Cortex of kidney (tissue), 1 donor: ENCODE measurements around the gene XPO4.
A peak's percentile ranks its signal among the peaks of the same experiment; 100 is the strongest.
"Not testable (repeated sequence)": the region's sequence is repeated elsewhere in the genome, so short reads cannot be mapped to it uniquely, and the experiment has no call there.

Experiments used
- DNase-seq: peaks from one replicate; lab custom pipeline; 2025; lab: John Stamatoyannopoulos, UW

XPO4 gene

GRCh38 chr13:20787180-20787579 is 115.4 kb downstream of the XPO4 start:
- no peak for DNase-seq

- DNase-seq = no peak
Measured at GRCh38 chr13:20782116-20782708, 120.3 kb downstream of the XPO4 start.

DNA sequence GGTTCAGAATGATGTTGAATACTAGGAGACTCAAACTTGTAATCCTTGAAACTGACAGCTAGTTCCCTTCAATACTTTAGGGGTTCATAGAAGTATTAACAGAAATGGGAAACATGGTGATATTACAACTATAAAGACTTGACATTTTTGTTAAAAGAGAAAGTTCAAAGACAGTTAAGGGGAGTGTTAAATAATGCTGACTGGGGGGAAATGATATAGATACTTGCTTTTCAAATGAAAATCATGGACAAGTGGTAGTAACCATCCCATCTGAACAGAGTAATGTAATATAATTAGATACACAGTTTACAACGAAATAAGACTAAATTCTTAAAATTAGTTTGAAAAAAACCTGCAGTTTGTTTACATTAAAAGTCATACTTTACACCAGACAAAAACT is 122.2 kb downstream of the XPO4 start:
- no peak for DNase-seq

- DNase-seq = no peak
Measured at GRCh38 chr13:20779405-20779804, 123.1 kb downstream of the XPO4 start.

GRCh38 chr13:20778311-20778710 is 124.2 kb downstream of the XPO4 start:
- DNase-seq = no peak

DNA sequence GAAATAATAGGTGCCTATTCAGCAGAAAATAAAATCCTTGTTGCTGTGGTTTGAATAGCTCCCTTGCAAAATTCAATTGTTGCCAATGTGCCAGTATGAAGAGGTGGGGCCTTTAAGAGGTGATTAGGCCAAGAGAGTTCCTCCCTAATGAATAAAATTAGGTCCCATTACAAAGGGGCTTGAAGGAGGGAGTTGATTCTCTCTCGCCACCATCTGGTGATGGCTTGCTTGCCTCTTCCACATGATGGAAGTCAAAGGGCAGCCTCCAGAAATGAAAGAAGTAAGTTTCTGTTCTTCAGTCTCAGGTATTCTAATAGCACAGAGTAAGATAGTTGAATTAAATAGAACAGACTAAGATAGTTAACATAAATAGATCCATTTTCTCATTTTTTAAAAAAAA is 125.8 kb downstream of the XPO4 start:
- DNase-seq = no peak

DNA sequence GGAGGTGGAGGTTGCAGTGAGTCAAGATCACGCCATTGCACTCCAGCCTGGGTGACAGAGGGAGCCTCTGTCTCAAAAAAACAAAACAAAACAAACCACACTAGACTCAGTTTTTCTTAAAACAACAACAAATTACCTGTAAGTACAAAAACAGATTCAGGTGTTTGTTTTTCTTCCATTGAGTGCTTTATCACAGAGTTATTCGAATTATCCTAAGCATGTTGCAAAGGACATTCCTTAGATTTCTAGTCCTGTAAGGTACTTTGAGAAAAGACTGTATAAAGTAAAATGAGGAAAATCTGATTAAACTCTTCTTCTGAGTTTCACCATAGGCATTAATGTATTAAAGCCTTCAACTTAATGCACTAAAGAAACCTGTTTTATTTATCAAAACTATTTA is 126.6 kb downstream of the XPO4 start:
- no peak for DNase-seq

GRCh38 chr13:20774746-20775145 is 127.8 kb downstream of the XPO4 start:
- no peak for DNase-seq

DNA sequence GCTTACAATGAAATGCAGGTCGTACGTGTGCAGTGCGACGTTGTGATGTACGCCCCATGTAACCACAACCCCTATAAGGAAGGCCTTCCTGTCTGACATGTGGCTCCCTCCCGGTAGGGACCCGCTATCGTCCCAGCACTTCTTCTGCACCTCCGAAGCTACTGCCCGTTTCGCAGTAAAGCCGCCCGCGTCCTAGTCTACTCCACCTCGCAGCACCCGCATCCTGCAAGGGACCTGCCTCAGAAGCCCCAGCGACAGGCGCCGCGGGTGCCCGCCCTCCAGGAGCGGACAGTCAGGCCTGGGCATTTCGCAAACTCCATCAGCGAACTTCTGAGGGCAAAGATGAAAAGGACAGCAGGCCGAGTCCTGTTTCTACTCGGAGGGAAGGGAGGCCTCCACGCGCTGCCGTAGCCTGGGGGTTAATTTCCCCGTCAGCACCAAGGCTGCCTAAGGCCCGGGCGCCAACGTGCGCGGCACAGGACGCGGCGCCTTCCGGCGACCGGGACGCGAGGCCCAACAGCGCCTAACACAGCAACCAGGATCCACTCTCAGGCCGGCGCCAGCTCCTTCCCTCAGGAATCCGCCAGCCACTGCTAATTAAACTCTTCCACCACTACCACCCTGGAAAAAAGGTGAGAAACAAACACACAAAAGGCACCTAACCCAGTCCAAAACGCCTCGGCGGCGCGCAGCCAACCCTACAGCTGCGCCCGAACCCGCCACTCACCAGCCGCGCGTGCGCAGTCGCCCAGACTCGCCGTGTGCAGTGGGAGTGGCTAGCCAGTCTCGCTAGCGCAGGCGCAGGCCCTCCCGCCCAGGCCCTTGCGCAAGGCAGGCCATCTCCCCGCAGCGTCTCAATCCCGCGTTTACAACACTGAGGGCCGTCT is 129.1 kb downstream of the XPO4 start, which contains the start of gene EEF1AKMT1:
TSS of gene EEF1AKMT1 (minus strand) at position 768 of the 887 bp plus-strand sequence. CDS start 16,363 bp downstream, outside the sequence.
- peak; percentile 26 for DNase-seq

DNA sequence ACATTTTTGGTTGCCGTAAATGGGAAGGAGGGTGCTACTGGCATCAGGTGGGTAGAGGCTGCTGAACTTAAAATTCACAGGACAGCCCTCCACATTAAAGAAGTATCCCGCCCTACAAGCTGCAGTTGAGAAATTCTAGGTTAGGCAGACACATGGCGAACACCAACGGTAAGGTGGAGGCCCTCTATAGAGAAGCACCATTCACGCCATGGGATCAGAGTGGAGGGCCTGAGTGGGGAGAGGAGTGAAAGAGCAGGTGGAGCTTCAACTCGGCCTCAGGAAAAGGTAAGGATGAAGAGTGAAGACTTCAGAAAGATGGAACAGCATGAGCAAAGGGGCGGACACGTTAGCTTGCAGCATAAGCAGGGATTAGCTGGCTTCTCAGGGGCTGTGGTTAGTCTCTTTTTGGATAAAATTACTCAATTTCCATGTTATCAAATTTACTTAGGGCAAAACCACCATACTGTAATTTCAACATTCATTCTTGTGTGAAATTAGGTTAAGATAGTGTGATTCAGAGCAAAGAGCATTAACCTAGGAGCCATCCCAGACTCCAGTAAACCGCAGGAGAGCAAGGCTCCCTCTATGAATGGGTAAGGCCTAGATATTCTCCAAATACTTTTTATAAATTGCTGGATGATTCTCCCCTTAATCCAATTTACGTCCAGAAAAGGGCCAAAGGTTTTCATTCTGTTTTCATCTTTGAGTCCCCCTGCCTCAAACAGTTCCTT is 130.0 kb downstream of the XPO4 start:
- no peak for DNase-seq

- no peak for DNase-seq
Measured at GRCh38 chr13:20769834-20770233, 132.7 kb downstream of the XPO4 start.

GRCh38 chr13:20769091-20769490 is 133.5 kb downstream of the XPO4 start:
- no peak for DNase-seq

DNA sequence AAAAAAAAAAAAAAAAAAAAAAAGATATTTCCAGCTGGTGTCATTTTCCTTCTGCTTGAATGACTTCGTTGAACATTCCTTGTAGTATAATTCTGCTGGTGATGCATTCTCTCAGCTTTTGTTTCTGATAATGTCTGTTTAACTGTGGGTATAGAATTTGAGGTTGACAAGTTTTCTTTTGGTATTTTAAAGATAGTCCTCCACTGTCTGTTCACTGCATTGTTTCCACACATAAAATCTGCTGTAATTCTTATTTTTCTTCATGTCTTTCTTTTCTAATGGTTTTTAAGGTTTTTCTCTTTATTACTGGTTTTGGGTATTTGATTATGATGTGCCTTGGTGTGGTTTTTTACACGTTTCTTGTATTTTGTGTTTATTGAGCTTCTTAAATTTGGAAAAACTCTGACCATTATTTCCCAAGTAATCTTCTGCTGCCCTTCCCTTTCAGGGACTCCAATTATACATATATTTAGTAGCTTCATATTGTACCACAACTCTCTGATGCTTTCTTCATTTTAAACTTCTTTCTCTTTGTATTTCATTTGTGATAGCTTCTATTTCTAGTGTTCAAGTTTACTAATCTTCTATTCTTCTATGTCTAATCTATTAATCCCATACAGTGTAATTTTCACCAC is 135.1 kb downstream of the XPO4 start:
- DNase-seq = no peak

DNA sequence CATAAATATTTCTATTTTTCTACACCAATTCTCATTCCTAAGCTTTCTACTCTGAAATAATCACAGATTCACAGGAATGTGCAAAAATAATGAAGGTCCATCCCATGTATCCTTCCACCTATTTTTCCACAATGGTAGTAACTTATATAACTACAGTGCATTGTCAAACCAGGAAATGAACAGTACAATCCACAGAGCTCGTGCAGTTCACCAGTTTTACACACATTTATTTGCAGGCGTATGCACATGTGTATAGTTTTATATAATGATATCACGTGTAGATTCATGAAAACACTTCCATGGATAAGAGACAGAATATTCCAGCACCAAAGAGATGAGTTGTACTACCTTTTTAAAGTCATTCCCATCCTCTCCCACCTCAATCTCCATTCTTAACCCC is 141.7 kb downstream of the XPO4 start:
- DNase-seq = no peak

GRCh38 chr13:20754009-20754408 is 148.5 kb downstream of the XPO4 start:
- no peak for DNase-seq

DNA sequence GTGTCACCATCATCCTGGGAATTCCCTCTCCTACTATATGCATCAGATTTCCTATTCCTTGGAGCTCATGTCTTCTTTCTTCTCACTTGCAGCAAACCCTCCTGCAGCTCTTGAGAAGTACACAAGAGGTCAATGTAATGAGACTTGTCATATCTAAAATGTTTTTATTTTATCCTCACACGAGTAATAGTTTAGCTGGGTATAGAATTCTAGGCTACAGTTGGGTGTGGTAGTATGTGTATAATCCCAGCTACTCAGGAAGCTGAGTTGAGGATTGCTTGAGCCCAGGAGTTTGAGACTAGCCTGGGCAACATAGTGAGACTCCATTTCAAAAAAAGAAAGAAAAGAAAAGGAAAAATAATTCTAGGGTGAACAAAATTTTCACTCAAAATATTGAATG is 153.2 kb downstream of the XPO4 start:
- DNase-seq = no peak

DNA sequence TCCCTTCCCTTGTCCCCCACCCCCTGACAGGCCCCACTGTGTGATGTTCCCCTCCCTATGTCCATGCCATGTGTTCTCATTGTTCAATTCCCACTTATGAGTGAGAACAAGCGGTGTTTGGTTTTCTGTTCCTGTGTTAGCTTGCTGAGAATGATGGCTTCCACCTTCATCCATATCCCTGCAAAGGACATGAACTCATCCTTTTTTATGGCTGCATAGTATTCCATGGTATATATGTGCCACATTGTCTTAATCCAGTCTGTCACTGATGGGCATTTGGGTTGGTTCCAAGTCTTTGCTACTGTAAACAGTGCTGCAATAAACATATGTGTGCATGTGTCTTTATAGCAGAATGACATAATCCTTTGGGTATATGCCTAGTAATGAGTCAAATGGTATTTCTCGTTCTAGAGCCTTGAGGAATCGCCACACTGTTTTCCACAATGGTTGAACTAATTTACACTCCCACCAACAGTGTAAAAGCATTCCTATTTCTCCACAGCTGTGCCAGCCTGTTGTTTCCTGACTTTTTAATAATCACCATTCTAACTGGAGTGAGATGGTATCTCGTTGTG is 158.6 kb downstream of the XPO4 start:
- not testable (repeated sequence) for DNase-seq

DNA sequence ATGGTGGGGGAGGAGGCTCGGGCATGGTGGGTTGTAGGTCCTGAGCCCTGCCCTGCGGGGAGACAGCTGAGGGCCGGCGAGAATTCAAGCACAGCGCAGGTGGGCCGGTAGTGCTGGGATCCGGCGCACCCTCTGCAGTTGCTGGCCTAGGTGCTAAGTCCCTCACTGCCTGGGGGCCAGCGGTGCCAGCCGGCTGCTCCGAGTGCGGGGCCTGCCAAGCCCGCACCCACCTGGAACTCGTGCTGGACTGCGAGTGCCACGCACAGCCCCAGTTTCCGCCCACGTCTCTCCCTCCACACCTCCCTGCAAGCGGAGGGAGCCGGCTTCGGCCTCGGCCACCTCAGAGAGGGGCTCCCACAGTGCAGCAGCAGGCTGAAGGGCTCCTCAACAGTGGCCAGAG is 162.5 kb downstream of the XPO4 start:
- DNase-seq = no peak

GRCh38 chr13:20738616-20739015 is 163.9 kb downstream of the XPO4 start:
- DNase-seq = no peak

DNA sequence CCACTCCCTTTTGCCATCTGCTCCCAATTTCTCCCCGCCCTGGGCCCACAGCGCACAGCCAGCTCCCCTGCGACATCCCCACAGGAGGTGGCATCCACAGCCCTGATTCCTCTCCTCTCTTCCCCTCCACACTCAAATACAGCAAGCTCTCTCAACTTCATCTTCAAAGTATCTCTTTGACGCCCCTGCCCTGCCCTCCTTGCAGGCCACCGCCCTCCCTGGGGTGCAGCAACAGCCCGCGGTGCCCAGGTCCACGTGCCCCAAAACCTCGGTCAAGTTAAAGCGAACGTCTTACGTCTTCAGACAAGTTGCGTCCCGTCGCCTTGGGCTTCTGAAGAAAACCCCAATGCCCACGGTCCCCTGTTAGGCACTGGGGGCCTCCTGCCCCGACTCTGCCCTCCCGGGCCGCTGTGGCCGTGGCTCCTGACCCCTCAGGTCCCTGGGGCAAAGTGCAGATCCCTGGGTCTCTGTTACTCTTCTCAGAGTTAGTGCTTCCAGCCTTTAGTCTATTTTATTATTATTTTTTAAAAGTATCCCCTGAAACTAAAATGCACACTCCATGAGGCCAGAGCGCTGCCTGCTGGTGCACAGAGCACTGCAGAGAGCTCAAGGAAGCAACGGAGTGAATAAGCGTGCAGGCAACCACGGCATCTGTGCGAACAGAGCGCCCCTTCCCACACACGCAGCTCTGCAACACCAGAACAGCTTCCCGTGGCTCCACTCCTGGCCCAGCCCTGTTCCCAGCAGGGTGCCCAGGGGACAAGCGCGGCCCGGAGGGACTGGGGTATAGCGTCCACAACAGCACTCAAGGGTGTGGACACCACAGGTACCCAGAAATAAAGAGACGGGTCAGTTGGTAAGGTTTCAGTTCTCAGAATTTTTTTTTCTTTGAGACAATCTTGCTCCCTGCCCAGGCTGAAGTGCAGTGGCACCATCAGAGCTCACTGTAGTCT is 172.6 kb downstream of the XPO4 start:
- DNase-seq = no peak
